ENCODE data around the gene NWD2.
"Not testable (repeated sequence)": the region's sequence is repeated elsewhere in the genome, so short reads cannot be mapped to it uniquely, and the experiment has no call there.

The NWD2 gene, protein sequence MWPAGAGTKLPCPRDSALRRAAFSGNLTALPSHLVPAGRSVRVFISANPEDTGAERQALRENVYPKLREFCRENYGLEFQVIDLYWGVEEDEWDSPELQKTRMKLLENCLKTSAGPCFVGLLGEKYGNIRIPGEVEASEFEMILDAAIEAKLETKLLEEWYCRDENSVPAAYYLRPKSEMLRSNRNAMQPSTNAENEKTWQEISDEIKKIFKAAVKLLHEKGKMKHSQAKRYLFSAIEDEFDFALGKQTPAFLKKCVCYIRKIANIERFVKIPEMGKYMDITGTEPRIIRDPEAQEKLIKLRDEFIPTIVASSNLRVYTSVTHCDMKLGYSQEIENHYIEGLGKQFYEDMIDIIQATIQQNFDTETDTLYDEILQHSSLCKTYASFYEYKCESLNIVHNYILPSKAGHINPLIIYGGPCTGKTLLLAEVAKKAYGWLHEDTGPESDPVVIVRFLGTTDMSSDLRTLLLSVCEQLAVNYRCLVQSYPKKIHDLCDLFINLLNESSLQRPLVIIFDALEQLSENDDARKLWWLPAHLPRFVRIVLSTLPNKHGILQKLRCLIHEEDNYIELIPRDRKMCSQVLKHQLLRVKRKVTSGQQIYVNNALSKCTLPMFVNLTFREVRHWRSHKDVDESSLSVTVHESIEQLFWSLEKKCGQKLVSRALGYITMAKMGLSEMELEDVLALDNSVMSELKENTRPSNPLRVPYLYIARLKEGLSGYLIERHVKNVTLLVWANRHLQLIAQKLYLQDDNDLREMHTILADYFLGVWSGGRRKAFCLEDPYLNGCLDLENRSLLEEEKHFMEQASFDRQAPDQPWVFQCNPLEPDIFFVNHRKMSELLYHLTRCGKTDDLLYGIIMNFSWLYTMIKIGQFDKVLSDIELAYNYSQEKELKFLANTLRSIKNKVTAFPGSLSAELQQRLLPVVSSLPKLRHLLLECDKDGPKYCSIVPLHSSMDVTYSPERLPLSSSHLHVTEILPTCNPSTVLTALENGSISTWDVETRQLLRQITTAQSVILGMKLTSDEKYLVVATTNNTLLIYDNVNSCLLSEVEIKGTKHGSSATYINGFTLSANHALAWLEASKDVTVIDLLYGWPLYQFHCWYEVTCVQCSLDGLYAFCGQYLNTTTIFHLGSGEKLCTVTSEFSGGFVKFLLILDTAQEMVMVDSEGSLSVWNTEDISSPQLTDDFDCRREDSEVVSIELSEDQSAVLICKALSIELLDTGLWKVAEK (N-terminal part only)

GRCh38 chr4:37244583-37245390 lies at the start of gene NWD2:
Gene NWD2 (plus strand): TSS chr4:37244743. CDS start chr4:37245068, 325 bp downstream.
- FAIRE-seq: no peak

DNA sequence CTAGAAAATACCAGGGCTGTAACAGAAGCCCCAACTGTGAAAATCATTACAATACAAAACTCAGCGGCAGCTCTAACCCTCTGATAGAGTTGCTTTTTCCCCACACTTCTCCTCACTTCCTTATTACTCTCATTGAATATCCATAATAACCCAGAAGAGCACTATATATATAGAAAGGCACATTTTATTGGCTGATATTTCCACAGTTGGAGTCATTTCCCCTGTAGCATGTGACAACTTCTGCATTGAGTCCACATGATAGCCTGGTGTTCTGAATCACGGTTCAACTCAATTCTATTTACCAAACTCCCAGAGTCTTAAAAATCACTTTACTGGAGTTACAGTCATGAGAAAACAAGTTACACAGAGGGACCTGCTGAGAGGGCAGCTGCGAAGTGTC lies 46.6 kb upstream of the NWD2 start:
- no peak for FAIRE-seq

DNA sequence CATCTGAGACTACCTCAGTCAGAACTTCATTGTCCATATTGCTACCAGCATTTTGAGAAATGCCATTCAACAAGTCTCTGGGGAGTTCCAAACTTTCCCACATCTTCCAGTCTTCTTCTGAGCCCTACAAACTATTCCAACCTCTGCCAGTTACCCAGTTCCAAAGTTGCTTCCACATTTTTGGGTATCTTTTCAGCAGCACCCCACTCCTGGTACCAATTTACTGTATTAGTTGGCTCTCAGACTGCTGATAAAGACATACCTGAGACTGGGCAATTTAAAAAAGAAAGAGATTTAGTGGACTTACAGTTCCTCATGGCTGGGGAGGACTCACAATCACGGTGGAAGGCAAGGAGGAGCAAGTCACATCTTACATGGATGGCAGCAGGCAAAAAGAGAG lies 39.8 kb upstream of the NWD2 start:
- not testable (repeated sequence) for FAIRE-seq

DNA sequence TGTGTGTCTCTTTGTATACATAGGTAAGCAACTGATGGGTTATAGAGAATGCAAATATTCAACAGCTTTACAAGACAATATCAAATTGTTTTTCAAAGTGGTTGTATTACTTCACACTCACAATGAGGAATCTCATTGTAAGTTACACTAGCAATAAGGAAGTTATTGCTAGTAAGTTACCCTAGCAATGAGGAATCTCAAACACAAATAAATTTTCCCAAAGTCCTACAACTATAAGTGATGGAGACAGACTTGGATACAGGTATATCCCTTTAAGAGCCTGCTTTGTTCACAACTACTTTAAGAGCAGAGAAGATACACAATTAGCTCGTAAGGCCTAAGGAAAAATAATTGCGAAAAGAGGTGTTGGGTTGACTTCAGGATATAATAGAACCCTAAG lies 28.3 kb upstream of the NWD2 start:
- FAIRE-seq: no peak

GRCh38 chr4:37219242-37219641 lies 25.3 kb upstream of the NWD2 start:
- FAIRE-seq: no peak

- no peak for FAIRE-seq
Measured at GRCh38 chr4:37219990-37220389, 24.6 kb upstream of the NWD2 start.

DNA sequence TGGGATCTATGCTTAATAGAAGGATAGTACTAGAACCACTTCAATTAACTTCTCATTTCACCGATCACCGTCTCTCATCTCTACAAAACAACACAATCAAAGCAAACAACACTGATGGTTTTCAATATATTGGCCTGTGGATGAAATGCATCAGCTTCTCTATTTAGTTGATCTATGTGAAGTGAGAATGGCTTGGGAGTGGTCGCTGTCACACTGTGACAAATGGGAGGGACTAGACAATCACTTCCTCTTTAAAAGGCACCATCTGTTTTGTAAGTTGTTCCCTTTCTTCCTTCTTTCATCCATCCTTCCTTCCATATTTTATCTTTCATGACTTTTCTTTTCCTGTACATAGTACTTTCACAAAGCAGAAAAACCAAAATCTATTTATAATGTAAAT lies 23.9 kb upstream of the NWD2 start:
- no peak for FAIRE-seq

- no peak for FAIRE-seq
Measured at GRCh38 chr4:37223732-37224131, 20.8 kb upstream of the NWD2 start.

DNA sequence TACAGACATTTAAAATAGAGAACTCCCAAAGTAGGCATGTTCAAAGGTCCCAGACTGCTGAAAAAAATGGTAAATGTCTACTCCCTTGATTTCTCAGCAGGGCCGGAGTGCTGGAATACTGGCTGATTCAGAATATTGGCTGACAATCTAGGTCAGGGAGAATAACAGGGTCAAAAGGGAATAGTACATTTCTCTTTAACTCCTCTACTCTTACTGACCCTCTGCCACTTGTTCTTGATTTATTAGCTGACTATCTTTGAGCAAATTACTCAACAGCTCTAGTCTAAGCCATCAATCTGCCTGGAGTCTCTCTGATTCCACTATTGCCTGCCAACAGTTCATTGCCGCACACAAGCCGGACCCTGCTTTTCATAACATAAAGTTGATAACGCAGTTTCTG lies 19.7 kb upstream of the NWD2 start:
- no peak for FAIRE-seq

GRCh38 chr4:37225778-37226177 lies 18.8 kb upstream of the NWD2 start:
- no peak for FAIRE-seq

- FAIRE-seq: no peak
Measured at GRCh38 chr4:37232315-37232714, 12.2 kb upstream of the NWD2 start.

DNA sequence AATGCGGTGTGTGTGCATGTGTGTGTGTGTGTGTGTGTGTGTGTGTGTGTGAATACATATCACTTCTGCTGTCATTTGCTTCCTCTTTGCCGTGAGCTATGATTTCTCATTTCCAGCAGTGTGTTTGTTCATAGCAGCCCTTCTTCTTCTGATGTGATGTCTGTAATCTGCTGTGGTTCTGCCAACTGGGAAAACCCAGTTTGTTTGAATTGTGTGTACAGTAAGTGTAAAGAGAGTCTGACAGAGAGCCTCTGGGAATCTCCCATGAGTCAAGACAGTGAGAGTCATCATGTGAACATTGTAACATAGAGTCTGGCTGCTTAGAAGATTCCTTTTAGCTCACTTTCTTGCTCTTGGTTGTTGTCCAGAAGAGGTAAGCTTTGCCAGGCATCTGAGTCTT lies 8.4 kb upstream of the NWD2 start:
- no peak for FAIRE-seq

DNA sequence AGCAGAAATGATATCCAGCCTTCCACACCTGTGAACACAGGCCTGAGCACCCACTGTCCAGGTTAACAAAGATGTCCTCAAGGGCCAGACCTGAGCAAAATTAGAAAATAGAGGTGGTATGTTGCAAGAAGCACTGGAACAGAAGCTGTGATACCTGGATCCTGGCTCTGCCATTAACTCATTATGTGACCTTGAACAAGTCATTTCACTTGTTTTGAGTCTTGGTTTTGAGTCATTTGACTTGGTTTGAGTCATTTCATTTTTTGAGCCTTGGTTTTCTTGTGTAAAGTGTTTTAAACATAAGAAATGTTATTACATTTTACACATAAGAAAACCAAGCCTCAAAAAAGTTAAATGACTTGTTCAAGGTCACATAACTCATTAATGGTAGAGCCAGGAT lies 2.9 kb upstream of the NWD2 start:
- FAIRE-seq: no peak

- FAIRE-seq: no peak
Measured at GRCh38 chr4:37243051-37243450, 1.5 kb upstream of the NWD2 start.

DNA sequence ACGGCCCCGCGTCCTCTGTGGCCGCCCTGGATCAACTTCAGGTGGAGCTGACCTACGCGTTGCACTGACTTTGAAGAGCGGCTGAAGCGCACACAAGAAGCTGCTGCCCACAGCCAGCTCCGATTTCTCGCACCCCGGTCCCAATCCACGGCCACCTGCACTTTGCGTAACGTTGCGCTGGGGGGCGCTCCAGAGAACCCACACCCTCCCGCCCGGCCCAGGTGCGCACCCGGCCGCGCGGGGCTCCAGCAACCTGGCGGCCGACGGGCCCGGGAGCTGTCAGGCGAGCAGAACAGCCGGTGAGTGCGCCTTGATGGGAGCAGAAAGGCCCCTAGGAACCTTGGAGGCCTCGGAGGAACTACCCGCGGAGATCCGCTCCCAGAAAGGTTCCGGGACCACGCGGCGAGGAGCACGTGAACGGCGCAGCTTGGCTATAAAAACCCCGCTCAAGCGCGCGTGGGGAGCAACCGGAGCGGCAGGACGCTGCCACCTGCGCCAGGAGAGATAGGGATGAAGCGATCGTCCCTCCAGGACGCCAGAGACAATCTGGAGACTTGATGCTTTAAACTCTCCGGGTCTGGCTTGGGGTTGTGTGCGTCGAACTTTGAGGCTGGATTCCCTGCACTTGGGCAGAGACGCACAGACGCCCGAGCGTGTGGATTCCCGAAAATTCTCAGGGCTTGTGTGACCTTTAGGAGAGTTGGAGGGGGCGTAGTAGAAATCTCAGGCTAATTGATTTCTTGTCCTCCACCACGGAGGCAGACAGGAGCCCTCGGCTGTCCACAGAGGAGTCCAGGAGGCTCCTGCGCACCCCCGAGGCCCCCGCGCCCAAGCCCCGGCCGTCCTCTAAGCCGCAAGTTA lies 591 bp upstream of the NWD2 start:
- FAIRE-seq: no peak

GRCh38 chr4:37245391-37245954 lies 930 bp downstream of the NWD2 start:
- no peak for FAIRE-seq

DNA sequence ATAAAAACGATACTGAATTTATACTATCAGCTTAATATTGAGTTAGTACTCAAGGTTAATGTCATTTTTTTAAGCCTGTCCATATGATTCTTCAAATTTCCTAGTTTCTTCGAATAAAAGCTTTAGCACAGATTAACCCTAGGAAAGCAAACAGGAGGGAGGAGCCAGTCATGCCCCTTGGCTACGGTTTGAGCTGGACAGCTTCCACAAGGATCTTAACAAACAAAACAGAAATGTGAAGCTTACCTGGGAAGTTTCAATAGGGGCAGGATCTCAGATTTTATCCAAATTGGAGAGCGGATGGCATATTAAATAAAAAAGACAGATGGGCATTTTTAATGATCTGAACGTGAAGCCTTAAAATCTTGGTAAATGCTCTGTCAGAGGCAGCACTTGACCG lies 2.3 kb downstream of the NWD2 start:
- FAIRE-seq: no peak

DNA sequence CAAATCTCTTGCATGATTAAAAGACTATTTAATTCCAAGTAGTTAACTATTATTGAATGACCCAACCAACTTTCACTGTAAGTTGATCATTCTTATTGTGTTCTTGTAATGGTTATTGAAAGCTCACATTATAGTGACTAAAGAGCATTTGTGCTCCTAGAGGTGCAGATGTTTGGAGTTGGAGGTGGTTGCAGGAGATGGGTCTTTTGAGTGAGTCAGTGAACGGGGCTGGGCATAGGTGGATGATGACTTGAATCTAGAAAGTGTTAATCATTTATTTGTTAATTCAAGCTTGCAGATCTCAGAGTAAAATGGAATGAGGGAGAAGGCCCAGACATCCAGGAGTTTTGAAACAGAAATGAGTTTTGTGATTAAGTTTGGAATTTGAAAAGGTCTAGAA lies 13.7 kb downstream of the NWD2 start:
- FAIRE-seq: no peak

- no peak for FAIRE-seq
Measured at GRCh38 chr4:37268319-37268718, 23.8 kb downstream of the NWD2 start.

GRCh38 chr4:37279121-37279520 lies 34.6 kb downstream of the NWD2 start:
- no peak for FAIRE-seq

All from islet of Langerhans (tissue), 1 donor.